ENCODE results near the gene TMEM250.

TMEM250 gene

GRCh38 chr9:136147890-136148714 lies 29.4 kb upstream of the TMEM250 start:
- in situ Hi-C loops (cut with MboI; ENCODE audit: low sequenced_read_pairs) = no loop called here

GRCh38 chr9:136147038-136147889 lies 28.6 kb upstream of the TMEM250 start:
- in situ Hi-C loops (cut with MboI; ENCODE audit: low sequenced_read_pairs) = no loop called here

GRCh38 chr9:136146126-136147037 lies 27.7 kb upstream of the TMEM250 start:
- in situ Hi-C loops (cut with MboI; ENCODE audit: low sequenced_read_pairs) = no loop called here

- in situ Hi-C loops (cut with MboI; ENCODE audit: low sequenced_read_pairs) = no loop called here
Measured at GRCh38 chr9:136145580-136145979, 26.9 kb upstream of the TMEM250 start.

- in situ Hi-C loops (cut with MboI; ENCODE audit: low sequenced_read_pairs) = no loop called here
Measured at GRCh38 chr9:136144450-136144849, 25.8 kb upstream of the TMEM250 start.

GRCh38 chr9:136143215-136144001 lies 24.7 kb upstream of the TMEM250 start:
- in situ Hi-C loops (cut with MboI; ENCODE audit: low sequenced_read_pairs) = no loop called here

GRCh38 chr9:136142859-136143214 lies 24.2 kb upstream of the TMEM250 start:
- in situ Hi-C loops (cut with MboI; ENCODE audit: low sequenced_read_pairs) = no loop called here

GRCh38 chr9:136142414-136142796 lies 23.7 kb upstream of the TMEM250 start:
- in situ Hi-C loops (cut with MboI; ENCODE audit: low sequenced_read_pairs) = no loop called here

- in situ Hi-C loops (cut with MboI; ENCODE audit: low sequenced_read_pairs) = no loop called here
Measured at GRCh38 chr9:136141682-136142413, 23.2 kb upstream of the TMEM250 start.

GRCh38 chr9:136140966-136141365 lies 22.3 kb upstream of the TMEM250 start:
- in situ Hi-C loops (cut with MboI; ENCODE audit: low sequenced_read_pairs) = no loop called here

GRCh38 chr9:136140046-136140445 lies 21.4 kb upstream of the TMEM250 start:
- in situ Hi-C loops (cut with MboI; ENCODE audit: low sequenced_read_pairs) = no loop called here

GRCh38 chr9:136138566-136138965 lies 19.9 kb upstream of the TMEM250 start:
- in situ Hi-C loops (cut with MboI; ENCODE audit: low sequenced_read_pairs) = no loop called here

- in situ Hi-C loops (cut with MboI; ENCODE audit: low sequenced_read_pairs) = no loop called here
Measured at GRCh38 chr9:136137321-136138265, 18.9 kb upstream of the TMEM250 start.

- in situ Hi-C loops (cut with MboI; ENCODE audit: low sequenced_read_pairs) = no loop called here
Measured at GRCh38 chr9:136136127-136136925, 17.7 kb upstream of the TMEM250 start.

GRCh38 chr9:136135326-136136126 lies 16.9 kb upstream of the TMEM250 start:
- in situ Hi-C loops (cut with MboI; ENCODE audit: low sequenced_read_pairs) = no loop called here

- in situ Hi-C loops (cut with MboI; ENCODE audit: low sequenced_read_pairs) = no loop called here
Measured at GRCh38 chr9:136133959-136134484, 15.3 kb upstream of the TMEM250 start.
